ENCODE results near the gene TRABD. TPM values are rescaled to one million over a fixed set of nuclear protein-coding genes. Genes with fewer than 3 reads are reported as not detected.

The TRABD gene
- total RNA-seq, 1 experiment from 2014 or later = 57.3 TPM

GRCh38 chr22:50171965-50172421, 13.7 kb upstream of the TRABD start:
- no peaks in the 10 kb centered on the region for H3K9me3 Mint-ChIP-seq (ENCODE audit: low read depth, unreplicated experiment)
- intact Hi-C loops (cut with micrococcal nuclease; ENCODE audit: unreplicated experiment) = no loop called here
- no peak overlapping the region for H3K27ac Mint-ChIP-seq (ENCODE audit: unreplicated experiment)
- no peak for DNase-seq
- TF ChIP-seq CTCF (IDR thresholded peaks at IDR 0.05; ENCODE audit: unreplicated experiment) = no peak
- CTCF ChIA-PET = interaction anchor here (0.6 kb wide), 1 partner anchor 95 kb away, joined by 6 read pairs; no protein-coding TSS in a partner anchor
- H3K4me1 Mint-ChIP-seq (ENCODE audit: low read depth, unreplicated experiment) = no peaks in the 10 kb centered on the region
- no TSS peak for BruUV-seq (replicated peaks)
- H3K4me3 Mint-ChIP-seq (ENCODE audit: low read depth, unreplicated experiment) = no peak overlapping the region
- H3K27me3 Mint-ChIP-seq (ENCODE audit: unreplicated experiment) = peaks cover 48% of the 10 kb centered on the region
- H3K36me3 Mint-ChIP-seq (ENCODE audit: insufficient read depth, unreplicated experiment) = peaks cover 17% of the 10 kb centered on the region

GRCh38 chr22:50173311-50173982, 12.3 kb upstream of the TRABD start:
- intact Hi-C loops (cut with micrococcal nuclease; ENCODE audit: unreplicated experiment) = no loop called here
- Mint-ChIP-seq H3K4me3 (ENCODE audit: low read depth, unreplicated experiment) (no peak overlapping the region), H3K4me1 (ENCODE audit: low read depth, unreplicated experiment) (no peaks in the 10 kb centered on the region), H3K36me3 (ENCODE audit: insufficient read depth, unreplicated experiment) (peaks cover 17% of the 10 kb centered on the region), H3K9me3 (ENCODE audit: low read depth, unreplicated experiment) (no peaks in the 10 kb centered on the region), H3K27ac (ENCODE audit: unreplicated experiment) (no peak overlapping the region), H3K27me3 (ENCODE audit: unreplicated experiment) (peaks cover 34% of the 10 kb centered on the region)
- no peak for TF ChIP-seq CTCF (IDR thresholded peaks at IDR 0.05; ENCODE audit: unreplicated experiment)
- DNase-seq = no peak
- no TSS peak for BruUV-seq (replicated peaks)
- CTCF ChIA-PET = no interaction called here

GRCh38 chr22:50173983-50174355, 11.7 kb upstream of the TRABD start:
- Mint-ChIP-seq H3K36me3 (ENCODE audit: insufficient read depth, unreplicated experiment) (peaks cover 14% of the 10 kb centered on the region), H3K4me1 (ENCODE audit: low read depth, unreplicated experiment) (no peaks in the 10 kb centered on the region), H3K27ac (ENCODE audit: unreplicated experiment) (no peak overlapping the region), H3K9me3 (ENCODE audit: low read depth, unreplicated experiment) (no peaks in the 10 kb centered on the region), H3K27me3 (ENCODE audit: unreplicated experiment) (peaks cover 28% of the 10 kb centered on the region), H3K4me3 (ENCODE audit: low read depth, unreplicated experiment) (no peak overlapping the region)
- CTCF ChIA-PET = no interaction called here
- no peak for DNase-seq
- no peak for TF ChIP-seq CTCF (IDR thresholded peaks at IDR 0.05; ENCODE audit: unreplicated experiment)
- BruUV-seq (replicated peaks) = no TSS peak
- intact Hi-C loops (cut with micrococcal nuclease; ENCODE audit: unreplicated experiment) = no loop called here

DNA sequence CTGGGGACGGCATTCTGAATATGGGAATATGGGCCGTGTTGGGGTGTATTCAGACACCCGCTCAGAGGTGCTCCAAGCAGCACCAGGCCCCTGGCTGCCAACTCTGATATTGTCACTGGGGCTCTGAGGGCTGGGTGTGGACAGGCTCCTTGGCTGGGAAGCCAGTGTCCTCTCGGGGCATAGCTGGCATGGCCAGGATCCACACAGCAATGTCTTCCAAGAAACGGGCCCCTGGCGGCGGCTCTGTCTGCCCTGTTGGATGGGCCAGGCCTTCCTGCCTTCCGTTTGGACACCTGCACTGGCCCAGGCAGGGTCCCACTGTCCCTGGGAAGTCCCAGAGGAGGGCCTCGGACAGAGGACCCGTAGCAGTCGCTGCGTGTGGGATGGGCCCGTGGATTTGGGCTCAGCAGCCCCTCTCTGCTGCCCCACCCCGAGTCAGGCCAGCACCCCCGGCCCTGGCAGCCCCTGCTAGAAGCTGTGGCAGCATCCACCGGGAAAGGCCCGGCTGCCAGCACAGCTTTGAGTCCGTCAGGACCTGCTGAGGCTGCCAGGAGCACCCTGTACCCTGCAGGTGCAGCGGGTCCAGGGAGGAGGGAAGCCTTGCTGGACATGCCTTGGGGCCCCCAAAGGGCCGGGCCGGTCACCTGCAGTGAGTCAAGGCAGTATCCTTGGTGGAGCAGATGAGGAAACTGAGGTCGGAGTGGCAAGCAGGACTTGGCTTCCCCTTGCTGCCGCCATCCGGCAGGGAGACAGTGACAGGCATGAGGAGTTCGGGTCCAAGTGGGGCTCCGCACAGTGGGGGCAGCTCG, 11.1 kb upstream of the TRABD start:
- no TSS peak for BruUV-seq (replicated peaks)
- TF ChIP-seq CTCF (IDR thresholded peaks at IDR 0.05; ENCODE audit: unreplicated experiment) = no peak
- intact Hi-C loops (cut with micrococcal nuclease; ENCODE audit: unreplicated experiment) = no loop called here
- Mint-ChIP-seq H3K27me3 (ENCODE audit: unreplicated experiment) (peaks cover 22% of the 10 kb centered on the region), H3K4me3 (ENCODE audit: low read depth, unreplicated experiment) (no peak overlapping the region), H3K4me1 (ENCODE audit: low read depth, unreplicated experiment) (no peaks in the 10 kb centered on the region), H3K36me3 (ENCODE audit: insufficient read depth, unreplicated experiment) (peaks cover 8% of the 10 kb centered on the region), H3K9me3 (ENCODE audit: low read depth, unreplicated experiment) (no peaks in the 10 kb centered on the region), H3K27ac (ENCODE audit: unreplicated experiment) (no peak overlapping the region)
- DNase-seq = no peak
- CTCF ChIA-PET = interaction anchor here (0.6 kb wide), 1 partner anchor 378 kb away, joined by 4 read pairs; no protein-coding TSS in a partner anchor

Measured in Calu3 (cell line).